Stimulated activated naive CD8-positive, alpha-beta T cell treated with anti-CD3 and anti-CD28 coated beads, Interleukin-15, Interleukin-2, amounts not matched to agents 100 U/mL and 50 U/mL, for 24 hours (primary cell): ENCODE results near the gene AASS.
"Not testable (repeated sequence)": the region's sequence is repeated elsewhere in the genome, so short reads cannot be mapped to it uniquely, and the experiment has no call there.

Experiments used
- ATAC-seq: fragments of 150-1000 bp; cut with Tn5 transposase; one replicate; pipeline ENCODE4 v1.10.0; 2021
- DNase-seq: peaks from one replicate; pipeline ENCODE4 v3.0.0; 2021

The AASS gene

GRCh38 chr7:122143751-122144711 is at the start of gene AASS:
Gene AASS (minus strand): TSS chr7:122144249. CDS start chr7:122133726, 10,523 bp downstream.
- DNase-seq (peak; percentile 68), ATAC-seq (peak; percentile 92)

GRCh38 chr7:122188785-122189184 is 44.7 kb upstream of the AASS start:
- ATAC-seq (no peak), DNase-seq (no peak)

GRCh38 chr7:122183106-122183505 is 39.1 kb upstream of the AASS start:
- ATAC-seq (no peak), DNase-seq (no peak)

GRCh38 chr7:122182081-122182480 is 38.0 kb upstream of the AASS start:
- ATAC-seq (no peak), DNase-seq (no peak)

GRCh38 chr7:122172144-122172543 is 28.1 kb upstream of the AASS start:
- DNase-seq, ATAC-seq: not testable (repeated sequence)

- no peak for ATAC-seq
These were observed 22.7 kb upstream of the AASS start for GRCh38 chr7:122166740-122167139.

GRCh38 chr7:122166275-122166674 is 22.2 kb upstream of the AASS start:
- DNase-seq = no peak
- no peak for ATAC-seq

More at GRCh38 chr7:122166740-122167139, 22.7 kb upstream of the AASS start:
- no peak for DNase-seq

- ATAC-seq (no peak), DNase-seq (no peak)
These were observed 17.6 kb upstream of the AASS start for GRCh38 chr7:122161628-122162027.

GRCh38 chr7:122155566-122155965 is 11.5 kb upstream of the AASS start:
- DNase-seq = no peak
- ATAC-seq = no peak

GRCh38 chr7:122148878-122149277 is 4.8 kb upstream of the AASS start:
- DNase-seq (no peak), ATAC-seq (no peak)

GRCh38 chr7:122148081-122148480 is 4.0 kb upstream of the AASS start:
- no peak for DNase-seq
- no peak for ATAC-seq

- ATAC-seq (no peak), DNase-seq (no peak)
These were observed 2.0 kb upstream of the AASS start for GRCh38 chr7:122145937-122146645.

- peak; percentile 4 for DNase-seq
- peak; percentile 4 for ATAC-seq
These were observed 686 bp downstream of the AASS start for GRCh38 chr7:122143376-122143750.

- DNase-seq (no peak), ATAC-seq (no peak)
These were observed 3.1 kb downstream of the AASS start for GRCh38 chr7:122140918-122141317.

- ATAC-seq (no peak), DNase-seq (no peak)
These were observed 6.6 kb downstream of the AASS start for GRCh38 chr7:122137251-122138077.

GRCh38 chr7:122136639-122137245 is 7.3 kb downstream of the AASS start:
- no peak for DNase-seq
- ATAC-seq = no peak

- ATAC-seq (no peak), DNase-seq (no peak)
These were observed 8.0 kb downstream of the AASS start for GRCh38 chr7:122136078-122136477.

- DNase-seq = no peak
- ATAC-seq = no peak
These were observed 8.8 kb downstream of the AASS start for GRCh38 chr7:122135275-122135674.

GRCh38 chr7:122134793-122135192 is 9.3 kb downstream of the AASS start:
- DNase-seq, ATAC-seq: not testable (repeated sequence)

GRCh38 chr7:122133477-122133876 is 10.6 kb downstream of the AASS start:
- no peak for ATAC-seq

GRCh38 chr7:122132341-122132740 is 11.7 kb downstream of the AASS start:
- no peak for ATAC-seq
- no peak for DNase-seq

More at GRCh38 chr7:122133477-122133876, 10.6 kb downstream of the AASS start:
- no peak for DNase-seq

GRCh38 chr7:122123746-122124145 is 20.3 kb downstream of the AASS start:
- ATAC-seq (no peak), DNase-seq (no peak)
